T-helper 17 cell (primary cell): ENCODE measurements around the gene FBLN2. TPM values are rescaled to one million over a fixed set of nuclear protein-coding genes. Genes with fewer than 3 reads are reported as not detected.

ENCODE experiments used
- total RNA-seq, 4 donors: library from RNA in 2 of 4; stranded (reverse) in 2 of 4; gene quantifications; one replicate each; pipeline ENCODE4 v1.2.3 and lab custom pipeline; 2022 to 2026

The FBLN2 gene
- total RNA-seq, 2 donors from 2014 or later, result 1.5 TPM; not detected in 1

Other genes starting within 250 kb of the FBLN2 start
- gene NUP210, start 128.8 kb upstream of the FBLN2 start, total RNA-seq, result 100 to 1,000 TPM; 125 to 137 TPM
- 1 to 10 TPM; 2.3 to 6.1 TPM for gene HDAC11, start 68.8 kb upstream of the FBLN2 start, total RNA-seq